Stimulated activated naive CD4-positive, alpha-beta T cell (primary cell): ENCODE data around the gene MAMSTR.

Experiments used
- DNase-seq, 6 experiments: peaks; one replicate each; lab custom pipeline; 2025; lab: John Stamatoyannopoulos, UW

MAMSTR gene

DNA sequence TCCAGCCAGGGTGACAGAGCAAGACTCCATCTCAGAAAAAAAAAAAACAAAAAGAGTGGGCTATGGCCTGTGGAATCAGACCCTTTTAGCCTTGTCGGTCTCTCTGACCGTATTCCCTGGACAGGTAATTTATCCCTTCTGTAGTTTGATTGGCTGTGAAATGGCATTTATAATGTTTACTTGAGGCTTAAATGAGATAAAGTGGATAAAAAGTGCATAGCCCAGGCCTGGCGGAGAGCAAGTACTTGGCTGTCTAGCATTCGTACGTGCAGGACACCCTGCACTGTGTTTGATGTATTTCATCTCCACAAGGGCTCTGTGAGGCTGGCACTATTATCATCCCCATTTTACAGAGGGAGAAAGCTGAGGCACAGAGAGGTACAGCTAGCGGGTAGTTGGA is 53.7 kb downstream of the MAMSTR start:
- DNase-seq = no peak

DNA sequence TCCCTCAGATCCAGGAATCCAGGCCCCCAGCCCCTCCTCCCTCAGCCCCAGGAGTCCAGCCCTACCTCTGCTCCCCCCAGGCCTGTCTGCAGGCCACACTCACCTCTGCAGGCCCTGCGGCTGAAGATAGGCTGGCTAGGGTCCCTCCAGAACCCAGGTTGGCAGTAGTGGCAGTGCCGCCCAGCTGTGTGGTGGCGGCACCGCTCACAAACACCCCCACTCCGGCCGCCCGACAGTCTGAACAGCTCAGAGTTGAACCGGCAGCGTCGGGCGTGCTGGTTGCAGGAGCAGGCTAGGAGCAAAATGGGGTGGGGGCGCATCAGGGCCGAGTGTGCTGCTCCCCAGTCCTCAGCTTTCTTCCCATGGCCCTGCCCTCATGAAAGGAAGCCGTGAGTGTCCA is 55.0 kb downstream of the MAMSTR start:
- no peak for DNase-seq

DNA sequence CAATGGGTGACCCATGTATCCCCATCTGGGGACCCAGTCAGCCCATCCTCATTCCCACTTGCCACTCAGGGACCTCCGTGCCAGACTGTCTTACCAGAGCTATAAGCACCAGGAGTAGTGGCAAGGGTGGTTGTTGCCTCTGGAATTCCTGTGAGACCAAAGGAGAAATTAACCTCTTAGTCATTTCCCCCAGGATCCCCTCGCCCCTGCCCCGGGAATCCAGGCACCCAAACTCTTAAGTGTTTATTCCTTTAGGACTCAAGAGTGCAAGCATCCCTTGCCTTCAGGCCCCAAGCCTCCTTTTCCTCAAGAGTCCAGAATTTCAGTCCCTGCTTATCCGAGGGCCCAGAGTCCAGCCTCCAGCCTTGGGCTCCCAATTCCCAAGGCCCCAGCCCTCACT is 55.9 kb downstream of the MAMSTR start:
- no peak for DNase-seq
